Left lung (tissue), 10 donors: ENCODE measurements around the gene LGALS1. TPM values are rescaled to one million over a fixed set of nuclear protein-coding genes. Genes with fewer than 3 reads are reported as not detected.
"Not testable (repeated sequence)": the region's sequence is repeated elsewhere in the genome, so short reads cannot be mapped to it uniquely, and the experiment has no call there.

Experiments used
- ATAC-seq: fragments of 200-7000 bp; cut with Tn5 transposase; one replicate; pipeline ENCODE4 v1.9.1; 2020; ENCODE audit warnings: moderate library complexity
- DNase-seq, 4 donors: peaks; one replicate each; pipeline ENCODE4 v3.0.0-alpha.2; 2013 to 2020
- H3K27ac ChIP-seq, 2 donors: fragments of 200-600 bp; sonication (generic) in 1 of 2; one replicate each; pipeline versions ENCODE4 v1.5.0 to v1.8.0; 2020 to 2021
- H3K27me3 ChIP-seq, 2 donors: fragments of 200-600 bp; sonication (generic) in 1 of 2; one replicate each; pipeline versions ENCODE4 v1.5.0 to v1.8.0; 2020 to 2021
- H3K36me3 ChIP-seq, 2 donors: fragments of 200-600 bp; sonication (generic) in 1 of 2; one replicate each; pipeline versions ENCODE4 v1.5.0 to v1.8.0; 2020 to 2021
- H3K4me1 ChIP-seq, 2 donors: fragments of 200-600 bp; one replicate each; pipeline ENCODE4 v1.8.0; 2021
- H3K4me3 ChIP-seq, 2 donors: fragments of 200-600 bp; sonication (generic) in 1 of 2; one replicate each; pipeline versions ENCODE4 v1.5.0 to v1.8.0; 2020 to 2021; ENCODE audit warnings: mild to moderate bottlenecking in 1 of 2
- H3K9me3 ChIP-seq, 2 donors: fragments of 200-600 bp; sonication (generic) in 1 of 2; one replicate each; pipeline versions ENCODE4 v1.5.0 to v1.8.0; 2020 to 2021
- intact Hi-C, 2 donors: fragments of 100-400 bp; cut with DNase I; formaldehyde crosslinking; loops; one replicate each; pipeline versions ENCODE4 v1.11.2 to v1.14.2; 2022
- polyA plus RNA-seq, 6 donors: library from polyadenylated mRNA; unstranded; fragments of 120-200 nt; gene quantifications; one replicate each; pipeline ENCODE4 v1.2.1, GENCODE V29; 2013; ENCODE audit not compliant: insufficient read length in 6 of 6
- total RNA-seq, 2 donors: library from RNA; stranded (reverse); fragmentation: NEBNext Ultra II Directional; extraction: Animal tissue kit (Norgen Biotek cat#: 25700); gene quantifications; one replicate each; pipeline ENCODE4 v1.2.1, GENCODE V29; 2021
- TF ChIP-seq, protein P1 (sequence below), 2 donors: fragments of 200-600 bp; sonication (generic) in 1 of 2; IDR thresholded peaks; one replicate each; pipeline versions ENCODE4 v1.5.0 to v1.8.0; 2021; ENCODE audit warnings: antibody characterized with exemption in 2 of 2
- donor health status: DM: no; HTN: yes; CAD: no.
- donor health status: DM: no; HTN: no; CAD: no.

LGALS1 gene
- total and polyA plus RNA-seq, 8 donors, result 575 to 923 (median 750) TPM

- Histone ChIP-seq H3K36me3 (no peaks in the 10 kb centered on the region), H3K27me3 (no peaks in the 10 kb centered on the region), H3K4me3 (no peak overlapping the region), H3K27ac (no peak overlapping the region), H3K9me3 (no peaks in the 10 kb centered on the region), H3K4me1 (no peaks in the 10 kb centered on the region)
- TF ChIP-seq, protein P1, sequence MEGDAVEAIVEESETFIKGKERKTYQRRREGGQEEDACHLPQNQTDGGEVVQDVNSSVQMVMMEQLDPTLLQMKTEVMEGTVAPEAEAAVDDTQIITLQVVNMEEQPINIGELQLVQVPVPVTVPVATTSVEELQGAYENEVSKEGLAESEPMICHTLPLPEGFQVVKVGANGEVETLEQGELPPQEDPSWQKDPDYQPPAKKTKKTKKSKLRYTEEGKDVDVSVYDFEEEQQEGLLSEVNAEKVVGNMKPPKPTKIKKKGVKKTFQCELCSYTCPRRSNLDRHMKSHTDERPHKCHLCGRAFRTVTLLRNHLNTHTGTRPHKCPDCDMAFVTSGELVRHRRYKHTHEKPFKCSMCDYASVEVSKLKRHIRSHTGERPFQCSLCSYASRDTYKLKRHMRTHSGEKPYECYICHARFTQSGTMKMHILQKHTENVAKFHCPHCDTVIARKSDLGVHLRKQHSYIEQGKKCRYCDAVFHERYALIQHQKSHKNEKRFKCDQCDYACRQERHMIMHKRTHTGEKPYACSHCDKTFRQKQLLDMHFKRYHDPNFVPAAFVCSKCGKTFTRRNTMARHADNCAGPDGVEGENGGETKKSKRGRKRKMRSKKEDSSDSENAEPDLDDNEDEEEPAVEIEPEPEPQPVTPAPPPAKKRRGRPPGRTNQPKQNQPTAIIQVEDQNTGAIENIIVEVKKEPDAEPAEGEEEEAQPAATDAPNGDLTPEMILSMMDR (IDR thresholded peaks at IDR 0.05), result no peak
- DNase-seq, result no peak
- ATAC-seq, result no peak
- intact Hi-C loops, result no loop called here
Measured at GRCh38 chr22:37714634-37715033, 39.2 kb downstream of the LGALS1 start.

DNA sequence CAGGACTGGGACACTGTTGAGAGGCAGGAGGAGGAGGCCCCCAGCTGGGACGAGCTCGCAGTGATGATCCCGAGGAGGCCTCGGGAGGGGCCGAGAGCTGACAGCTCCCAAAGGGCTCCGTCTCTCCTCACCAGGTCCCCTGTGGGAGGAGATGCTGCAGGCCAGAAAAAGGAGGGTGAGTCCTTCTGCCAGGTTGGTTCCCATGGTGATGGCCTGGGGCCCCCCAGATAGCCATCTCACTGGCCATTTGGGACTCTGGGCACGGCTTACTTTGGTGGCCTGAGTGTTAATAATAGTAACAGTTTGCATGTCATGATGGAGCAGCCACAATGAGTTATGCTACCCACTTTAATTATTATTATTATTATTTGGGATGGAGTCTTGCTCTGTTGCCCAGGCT is 40.3 kb downstream of the LGALS1 start:
- H3K4me3 ChIP-seq, result no peak overlapping the region
- no peaks in the 10 kb centered on the region for H3K4me1 ChIP-seq
- no peak overlapping the region for H3K27ac ChIP-seq
- intact Hi-C loops, result no loop called here
- ATAC-seq (no peak), DNase-seq (no peak)
- H3K36me3 ChIP-seq, result no peaks in the 10 kb centered on the region
- H3K27me3 ChIP-seq, result no peaks in the 10 kb centered on the region
- H3K9me3 ChIP-seq, result no peaks in the 10 kb centered on the region
- TF ChIP-seq, protein P1 (IDR thresholded peaks at IDR 0.05), result no peak

- H3K36me3 ChIP-seq, result no peaks in the 10 kb centered on the region
- H3K4me3 ChIP-seq, result no peak overlapping the region
- no peaks in the 10 kb centered on the region for H3K4me1 ChIP-seq
- TF ChIP-seq, protein P1 (IDR thresholded peaks at IDR 0.05), result no peak
- ATAC-seq, result no peak
- no peaks in the 10 kb centered on the region for H3K27me3 ChIP-seq
- intact Hi-C loops, result no loop called here
- H3K27ac ChIP-seq, result no peak overlapping the region
- DNase-seq, result no peak
- no peaks in the 10 kb centered on the region for H3K9me3 ChIP-seq
Measured at GRCh38 chr22:37716708-37717107, 41.3 kb downstream of the LGALS1 start.

DNA sequence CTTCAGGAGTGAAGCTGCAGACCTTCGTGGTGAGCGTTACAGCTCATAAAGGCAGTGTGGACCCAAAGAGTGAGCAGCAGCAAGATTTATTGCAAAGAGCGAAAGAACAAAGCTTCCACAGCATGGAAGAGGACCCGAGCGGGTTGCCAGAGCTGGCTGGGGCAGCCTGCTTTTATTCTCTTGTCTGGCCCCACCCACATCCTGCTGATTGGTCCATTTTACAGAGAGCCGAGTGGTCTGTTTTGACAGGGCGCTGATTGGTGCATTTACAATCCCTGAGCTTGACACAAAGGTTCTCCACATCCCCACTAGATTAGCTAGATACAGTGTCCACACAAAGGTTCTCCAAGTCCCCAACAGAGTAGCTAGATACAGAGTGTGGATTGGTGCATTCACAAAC is 41.8 kb downstream of the LGALS1 start:
- H3K27me3 ChIP-seq, H3K4me3 ChIP-seq, DNase-seq, H3K9me3 ChIP-seq, H3K27ac ChIP-seq, H3K4me1 ChIP-seq, ATAC-seq, H3K36me3 ChIP-seq, intact Hi-C loops: not testable (repeated sequence)

GRCh38 chr22:37717746-37718305 is 42.4 kb downstream of the LGALS1 start:
- DNase-seq, H3K4me1 ChIP-seq, H3K4me3 ChIP-seq, H3K27me3 ChIP-seq, H3K9me3 ChIP-seq, intact Hi-C loops, ATAC-seq, H3K27ac ChIP-seq, H3K36me3 ChIP-seq: not testable (repeated sequence)

- no peak for DNase-seq
- no peak for ATAC-seq
- Histone ChIP-seq H3K4me3 (no peak overlapping the region), H3K27ac (no peak overlapping the region), H3K9me3 (no peaks in the 10 kb centered on the region), H3K36me3 (no peaks in the 10 kb centered on the region), H3K4me1 (peaks cover 7 to 23% of the 10 kb centered on the region in 2 donors), H3K27me3 (no peaks in the 10 kb centered on the region)
- TF ChIP-seq, protein P1 (IDR thresholded peaks at IDR 0.05), result no peak
- intact Hi-C loops, result no loop called here
Measured at GRCh38 chr22:37725551-37726240, 50.3 kb downstream of the LGALS1 start.
